ENCODE data around the gene ITK.

GRCh38 chr5:157172403-157172802 lies 8.2 kb upstream of the ITK start:
- TF ChIP-seq CTCF (IDR thresholded peaks at IDR 0.05; ENCODE audit: borderline replicate concordance, extremely low read depth, low read length, poor library complexity, severe bottlenecking) (no peak), EZH2 (IDR thresholded peaks at IDR 0.05; ENCODE audit: borderline replicate concordance, low read depth, low read length, severe bottlenecking) (no peak)

Data from DND-41 (cell line).